Endodermal cell (in vitro differentiated cells): Measurements from ENCODE around the gene PRKCA. TPM values are rescaled to one million over a fixed set of nuclear protein-coding genes. Genes with fewer than 3 reads are reported as not detected.

Experiments used
- DNase-seq: peaks from one replicate; pipeline ENCODE4 v3.0.0-alpha.2; 2017
- H3K27ac ChIP-seq: 2 replicates; pipeline ENCODE4 v1.5.1; 2013; ENCODE audit warnings: mild to moderate bottlenecking, low read depth, low read length, moderate library complexity
- H3K27me3 ChIP-seq: 2 replicates; pipeline ENCODE4 v1.6.1; 2013; ENCODE audit warnings: mild to moderate bottlenecking, low read length, moderate library complexity; ENCODE audit not compliant: insufficient read depth, control insufficient read depth, poor library complexity, severe bottlenecking
- H3K36me3 ChIP-seq: 2 replicates; pipeline ENCODE4 v1.7.0; 2013; ENCODE audit warnings: mild to moderate bottlenecking, low read length, moderate library complexity; ENCODE audit not compliant: control insufficient read depth, insufficient read depth
- H3K4me1 ChIP-seq: one replicate; pipeline ENCODE4 v1.7.0; 2013; ENCODE audit warnings: low read length; ENCODE audit not compliant: control insufficient read depth, insufficient read depth
- H3K4me3 ChIP-seq: 2 replicates; pipeline ENCODE4 v1.5.1; 2013; ENCODE audit warnings: mild to moderate bottlenecking, low read length, moderate library complexity
- H3K9ac ChIP-seq: 2 replicates; pipeline ENCODE4 v1.6.1; 2013; ENCODE audit warnings: mild to moderate bottlenecking, low read length, moderate library complexity; ENCODE audit not compliant: poor library complexity, severe bottlenecking; ENCODE audit errors: extremely low read depth
- H3K9me3 ChIP-seq: 2 replicates; pipeline ENCODE4 v1.6.1; 2013; ENCODE audit warnings: mild to moderate bottlenecking, low read length, moderate library complexity; ENCODE audit not compliant: control insufficient read depth
- H3K27ac Mint-ChIP-seq: 2 replicates; pipeline ENCODE4 v1.8.0; 2020; ENCODE audit warnings: mixed read lengths
- H3K27me3 Mint-ChIP-seq: 2 replicates; pipeline ENCODE4 v1.8.0; 2021; ENCODE audit warnings: mild to moderate bottlenecking, mixed read lengths; ENCODE audit not compliant: insufficient read depth
- H3K36me3 Mint-ChIP-seq: 2 replicates; pipeline ENCODE4 v1.8.0; 2020; ENCODE audit warnings: low read depth, mixed read lengths
- H3K4me1 Mint-ChIP-seq: 2 replicates; pipeline ENCODE4 v1.8.0; 2020; ENCODE audit warnings: mixed read lengths
- H3K4me3 Mint-ChIP-seq: 2 replicates; pipeline ENCODE4 v1.8.0; 2020; ENCODE audit warnings: mild to moderate bottlenecking, moderate library complexity, mixed read lengths
- H3K9me3 Mint-ChIP-seq: 2 replicates; pipeline ENCODE4 v1.8.0; 2020; ENCODE audit warnings: mild to moderate bottlenecking, mixed read lengths
- CTCF ChIP-seq: fragments of 200-600 bp; sonication (generic); conservative IDR thresholded peaks from 2 replicates; pipeline ENCODE4 v1.5.0; 2021; ENCODE audit warnings: antibody characterized with exemption, mild to moderate bottlenecking
- WGBS, 2 experiments: methylation state at CpG; one replicate each; pipeline versions ENCODE4 v1.1.5 to v1.1.7; 2013; ENCODE audit warnings: missing lambda C conversion rate in 2 of 2, mixed read lengths in 1 of 2; ENCODE audit not compliant: insufficient coverage in 1 of 2, insufficient read length in 1 of 2; 5-methylcytosine and 5-hydroxymethylcytosine counted together
- total RNA-seq, 2 donors: library from RNA; stranded (reverse); fragmentation: NEBNext Ultra II Directional in 1 of 2; extraction: Animal tissue kit (Norgen Biotek cat#: 25700) in 1 of 2; gene quantifications; 2 replicates in 1 of 2; 3 replicates in 1 of 2; pipeline ENCODE4 v1.2.1, GENCODE V29; 2021

Gene PRKCA
- total RNA-seq, 2 donors from 2014 or later, result 8.7 to 14.6 TPM

- H3K4me1 ChIP-seq, result peaks cover 12% of the 10 kb centered on the region
- Mint-ChIP-seq H3K27ac (no peak overlapping the region), H3K4me3 (no peak overlapping the region), H3K9me3 (no peaks in the 10 kb centered on the region), H3K4me1 (peaks cover 58% of the 10 kb centered on the region), H3K27me3 (no peaks in the 10 kb centered on the region), H3K36me3 (no peaks in the 10 kb centered on the region)
- DNase-seq, result no peak
- H3K4me3 ChIP-seq, result no peak overlapping the region
- 88 to 93% methylated on average over 12 to 14 of the region's 14 CpGs for WGBS, 2 experiments
- no peaks in the 10 kb centered on the region for H3K27me3 ChIP-seq
- H3K36me3 ChIP-seq, result no peaks in the 10 kb centered on the region
- no peak for TF ChIP-seq CTCF
- no peak overlapping the region for H3K9ac ChIP-seq
- no peak overlapping the region for H3K27ac ChIP-seq
- no peaks in the 10 kb centered on the region for H3K9me3 ChIP-seq
Observed at GRCh38 chr17:66448026-66448639, 145.7 kb downstream of the PRKCA start.

- H3K4me1 Mint-ChIP-seq, result peaks cover 44% of the 10 kb centered on the region
- H3K27me3 Mint-ChIP-seq, result no peaks in the 10 kb centered on the region
Observed at GRCh38 chr17:66449418-66449977, 147.1 kb downstream of the PRKCA start.

GRCh38 chr17:66450008-66450851 is 147.8 kb downstream of the PRKCA start:
- Histone ChIP-seq H3K27ac (no peak overlapping the region), H3K36me3 (no peaks in the 10 kb centered on the region), H3K9ac (no peak overlapping the region), H3K27me3 (no peaks in the 10 kb centered on the region), H3K9me3 (no peaks in the 10 kb centered on the region), H3K4me1 (peaks cover 2% of the 10 kb centered on the region), H3K4me3 (no peak overlapping the region)
- no peak for TF ChIP-seq CTCF
- H3K9me3 Mint-ChIP-seq, result no peaks in the 10 kb centered on the region
- no peak overlapping the region for H3K27ac Mint-ChIP-seq
- H3K4me3 Mint-ChIP-seq, result no peak overlapping the region
- no peaks in the 10 kb centered on the region for H3K36me3 Mint-ChIP-seq
- DNase-seq, result peak; percentile 76
- peaks cover 37% of the 10 kb centered on the region for H3K4me1 Mint-ChIP-seq
- H3K27me3 Mint-ChIP-seq, result no peaks in the 10 kb centered on the region
- 78 to 85% methylated on average over 10 to 12 of the region's 12 CpGs for WGBS, 2 experiments

More at GRCh38 chr17:66449418-66449977, 147.1 kb downstream of the PRKCA start:
- Histone ChIP-seq H3K27ac (no peak overlapping the region), H3K36me3 (no peaks in the 10 kb centered on the region), H3K9me3 (no peaks in the 10 kb centered on the region), H3K9ac (no peak overlapping the region), H3K4me3 (no peak overlapping the region), H3K4me1 (peaks cover 5% of the 10 kb centered on the region), H3K27me3 (no peaks in the 10 kb centered on the region)
- no peak for TF ChIP-seq CTCF
- DNase-seq, result peak; percentile 73
- H3K27ac Mint-ChIP-seq, result no peak overlapping the region
- no peaks in the 10 kb centered on the region for H3K36me3 Mint-ChIP-seq
- H3K9me3 Mint-ChIP-seq, result no peaks in the 10 kb centered on the region
- no peak overlapping the region for H3K4me3 Mint-ChIP-seq
- 61 to 73% methylated on average over 2 to 8 of the region's 8 CpGs for WGBS, 2 experiments
